ENCODE measurements around the gene PRKAG2. TPM values are rescaled to one million over a fixed set of nuclear protein-coding genes. Genes with fewer than 3 reads are reported as not detected.
"Not testable (repeated sequence)": the region's sequence is repeated elsewhere in the genome, so short reads cannot be mapped to it uniquely, and the experiment has no call there.

PRKAG2 gene
- total RNA-seq, 8 experiments from 2014 or later, result 6.3 to 13.4 (median 8.5) TPM

- Histone ChIP-seq H3K27ac (no peak overlapping the region), H3K4me1 (replicated peaks in 1 of 2) (peaks cover 25 to 32% of the 10 kb centered on the region in 2 donors), H3K4me3 (no peak overlapping the region)
- in situ Hi-C loops (cut with MboI; ENCODE audit: low pct_unique_long_range_greater_than_20kb in 2 of 9, low sequenced_read_pairs in 9 of 9, unreplicated experiment in 9 of 9), result no loop called here
- ATAC-seq (replicated peaks in 6 of 8), result no peak
- 47 to 100% (median 82%) methylated on average over 1 to 7 of the region's 11 CpGs; no CpG with 5 or more reads in 4 of the 10 experiments for WGBS, 10 experiments
These were observed 87.5 kb downstream of the PRKAG2 start for GRCh38 chr7:151789380-151789947.

GRCh38 chr7:151787348-151787747 lies 89.6 kb downstream of the PRKAG2 start:
- 40 to 100% (median 85%) methylated on average over 1 to 3 of the region's 3 CpGs for WGBS, 10 experiments
- peaks cover 14 to 22% of the 10 kb centered on the region in 2 donors for H3K4me1 ChIP-seq (replicated peaks in 1 of 2)
- no peak overlapping the region for H3K4me3 ChIP-seq
- in situ Hi-C loops (cut with MboI; ENCODE audit: low pct_unique_long_range_greater_than_20kb in 2 of 9, low sequenced_read_pairs in 9 of 9, unreplicated experiment in 9 of 9), result no loop called here
- no peak overlapping the region for H3K27ac ChIP-seq
- no peak for ATAC-seq (replicated peaks in 6 of 8)

GRCh38 chr7:151786936-151787335 lies 90.0 kb downstream of the PRKAG2 start:
- ATAC-seq (replicated peaks in 6 of 8), result no peak
- H3K27ac ChIP-seq, result no peak overlapping the region
- in situ Hi-C loops (cut with MboI; ENCODE audit: low pct_unique_long_range_greater_than_20kb in 2 of 9, low sequenced_read_pairs in 9 of 9, unreplicated experiment in 9 of 9), result no loop called here
- 40 to 90% (median 60%) methylated on average over 1 to 4 of the region's 5 CpGs; no CpG with 5 or more reads in 5 of the 10 experiments for WGBS, 10 experiments
- peaks cover 10 to 18% of the 10 kb centered on the region in 2 donors for H3K4me1 ChIP-seq (replicated peaks in 1 of 2)
- no peak overlapping the region for H3K4me3 ChIP-seq

- in situ Hi-C loops (cut with MboI; ENCODE audit: low pct_unique_long_range_greater_than_20kb in 2 of 9, low sequenced_read_pairs in 9 of 9, unreplicated experiment in 9 of 9), result no loop called here
- Histone ChIP-seq H3K4me1 (replicated peaks in 1 of 2) (peaks cover 8 to 15% of the 10 kb centered on the region in 2 donors), H3K27ac (no peak overlapping the region), H3K4me3 (no peak overlapping the region)
- no peak for ATAC-seq (replicated peaks in 6 of 8)
- WGBS, 10 experiments, result 60 to 98% (median 96%) methylated on average over 1 to 10 of the region's 19 CpGs; no CpG with 5 or more reads in 7 of the 10 experiments
These were observed 90.7 kb downstream of the PRKAG2 start for GRCh38 chr7:151786241-151786640.

GRCh38 chr7:151785681-151785965 lies 91.3 kb downstream of the PRKAG2 start:
- 74 to 93% (median 80%) methylated on average over 1 to 3 of the region's 7 CpGs; no CpG with 5 or more reads in 7 of the 10 experiments for WGBS, 10 experiments
- H3K4me3 ChIP-seq, result no peak overlapping the region

GRCh38 chr7:151784853-151785680 lies 91.8 kb downstream of the PRKAG2 start:
- in situ Hi-C loops (cut with MboI; ENCODE audit: low pct_unique_long_range_greater_than_20kb in 2 of 9, low sequenced_read_pairs in 9 of 9, unreplicated experiment in 9 of 9), result no loop called here
- peak in 5 of 8 experiments; percentile 25 to 50 (median 37) for ATAC-seq (replicated peaks in 6 of 8)
- Histone ChIP-seq H3K4me3 (no peak overlapping the region), H3K27ac (peak overlapping the region in 1 of 2 donors; percentile 59), H3K4me1 (replicated peaks in 1 of 2) (peaks cover 8 to 15% of the 10 kb centered on the region in 2 donors)
- WGBS, 10 experiments, result 60 to 100% (median 74%) methylated on average over 2 to 10 of the region's 21 CpGs; no CpG with 5 or more reads in 5 of the 10 experiments

More at GRCh38 chr7:151785681-151785965, 91.3 kb downstream of the PRKAG2 start:
- in situ Hi-C loops (cut with MboI; ENCODE audit: low pct_unique_long_range_greater_than_20kb in 2 of 9, low sequenced_read_pairs in 9 of 9, unreplicated experiment in 9 of 9), result no loop called here
- ATAC-seq (replicated peaks in 6 of 8), result no peak
- Histone ChIP-seq H3K4me1 (replicated peaks in 1 of 2) (peaks cover 8 to 15% of the 10 kb centered on the region in 2 donors), H3K27ac (no peak overlapping the region)

- no peak overlapping the region for H3K4me3 ChIP-seq
- ATAC-seq (replicated peaks in 6 of 8), result no peak
- in situ Hi-C loops (cut with MboI; ENCODE audit: low pct_unique_long_range_greater_than_20kb in 2 of 9, low sequenced_read_pairs in 9 of 9, unreplicated experiment in 9 of 9), result no loop called here
- peaks cover 8 to 15% of the 10 kb centered on the region in 2 donors for H3K4me1 ChIP-seq (replicated peaks in 1 of 2)
- no peak overlapping the region for H3K27ac ChIP-seq
- WGBS, 10 experiments, result 56 to 98% (median 87%) methylated on average over 3 to 12 of the region's 18 CpGs; no CpG with 5 or more reads in 5 of the 10 experiments
These were observed 92.8 kb downstream of the PRKAG2 start for GRCh38 chr7:151783958-151784575.

GRCh38 chr7:151782598-151783448 lies 94.1 kb downstream of the PRKAG2 start:
- ATAC-seq (replicated peaks in 6 of 8), result peak; percentile 95 to 98 (median 97)
- no peak overlapping the region for H3K27ac ChIP-seq
- H3K4me3 ChIP-seq, result peak overlapping the region in 3 of 5 donors; percentile 1 to 5 (median 1)
- in situ Hi-C loops (cut with MboI; ENCODE audit: low pct_unique_long_range_greater_than_20kb in 2 of 9, low sequenced_read_pairs in 9 of 9, unreplicated experiment in 9 of 9), result no loop called here
- H3K4me1 ChIP-seq (replicated peaks in 1 of 2), result peaks cover 8 to 15% of the 10 kb centered on the region in 2 donors
- WGBS, 10 experiments, result 0 to 69% (median 23%) methylated on average over 2 to 18 of the region's 55 CpGs; no CpG with 5 or more reads in 1 of the 10 experiments

GRCh38 chr7:151782256-151782597 lies 94.7 kb downstream of the PRKAG2 start:
- in situ Hi-C loops (cut with MboI; ENCODE audit: low pct_unique_long_range_greater_than_20kb in 2 of 9, low sequenced_read_pairs in 9 of 9, unreplicated experiment in 9 of 9); ATAC-seq (replicated peaks in 6 of 8); H3K27ac ChIP-seq; H3K4me3 ChIP-seq: not testable (repeated sequence)
- no CpG with 5 or more reads among the region's 4 CpGs for WGBS, 10 experiments
- H3K4me1 ChIP-seq (replicated peaks in 1 of 2), result peaks cover 8 to 15% of the 10 kb centered on the region in 2 donors

- WGBS, 10 experiments, result 0 to 100% (median 60%) methylated on average over 1 to 3 of the region's 22 CpGs; no CpG with 5 or more reads in 4 of the 10 experiments
- H3K4me1 ChIP-seq (replicated peaks in 1 of 2), result peaks cover 8 to 16% of the 10 kb centered on the region in 2 donors
- in situ Hi-C loops (cut with MboI; ENCODE audit: low pct_unique_long_range_greater_than_20kb in 2 of 9, low sequenced_read_pairs in 9 of 9, unreplicated experiment in 9 of 9), result no loop called here
- no peak for ATAC-seq (replicated peaks in 6 of 8)
- no peak overlapping the region for H3K27ac ChIP-seq
- no peak overlapping the region for H3K4me3 ChIP-seq
These were observed 95.6 kb downstream of the PRKAG2 start for GRCh38 chr7:151781161-151781845.

GRCh38 chr7:151780631-151781030 lies 96.3 kb downstream of the PRKAG2 start:
- ATAC-seq (replicated peaks in 6 of 8), result no peak
- Histone ChIP-seq H3K27ac (no peak overlapping the region), H3K4me3 (no peak overlapping the region), H3K4me1 (replicated peaks in 1 of 2) (peaks cover 13 to 22% of the 10 kb centered on the region in 2 donors)
- WGBS, 10 experiments, result 80 to 100% (median 95%) methylated on average over 1 to 3 of the region's 3 CpGs; no CpG with 5 or more reads in 4 of the 10 experiments
- in situ Hi-C loops (cut with MboI; ENCODE audit: low pct_unique_long_range_greater_than_20kb in 2 of 9, low sequenced_read_pairs in 9 of 9, unreplicated experiment in 9 of 9), result no loop called here

GRCh38 chr7:151779678-151780077 lies 97.2 kb downstream of the PRKAG2 start:
- ATAC-seq (replicated peaks in 6 of 8), result no peak
- Histone ChIP-seq H3K27ac (no peak overlapping the region), H3K4me1 (replicated peaks in 1 of 2) (peaks cover 8 to 19% of the 10 kb centered on the region in 2 donors), H3K4me3 (no peak overlapping the region)
- WGBS, 10 experiments, result 59 to 100% (median 79%) methylated on average over 1 to 5 of the region's 7 CpGs; no CpG with 5 or more reads in 2 of the 10 experiments
- in situ Hi-C loops (cut with MboI; ENCODE audit: low pct_unique_long_range_greater_than_20kb in 2 of 9, low sequenced_read_pairs in 9 of 9, unreplicated experiment in 9 of 9), result no loop called here
